Pancreas (tissue), 10 donors: ENCODE results near the gene TNRC6B. TPM values are rescaled to one million over a fixed set of nuclear protein-coding genes. Genes with fewer than 3 reads are reported as not detected.

Experiments used
- ATAC-seq, 4 donors: fragments of 200-7000 bp; cut with Tn5 transposase; one replicate each; pipeline versions ENCODE4 v1.8.0 to v1.9.1; 2020; ENCODE audit warnings: mild to moderate bottlenecking in 4 of 4, moderate library complexity in 4 of 4
- DNase-seq, 6 donors: peaks; one replicate each; pipeline ENCODE4 v3.0.0-alpha.2; 2020
- FAIRE-seq: peaks from 2 replicates; lab custom pipeline; 2012; peaks lifted over from hg19 to GRCh38; lab: Jason Lieb, UNC
- H3K27ac ChIP-seq, 4 donors: fragments of 200-600 bp; sonication (generic); 1 replicate in 3 of 4; 2 replicates in 1 of 4; pipeline versions ENCODE4 v1.5.0 to v1.8.0; 2020
- H3K27me3 ChIP-seq, 4 donors: fragments of 200-600 bp; one replicate each; pipeline ENCODE4 v1.8.0; 2021
- H3K36me3 ChIP-seq, 3 donors: fragments of 200-600 bp; sonication (generic) in 1 of 3; one replicate each; pipeline versions ENCODE4 v1.5.0 to v1.8.0; 2020 to 2021
- H3K4me1 ChIP-seq, 3 donors: fragments of 200-600 bp; one replicate each; pipeline ENCODE4 v1.8.0; 2021
- H3K4me3 ChIP-seq, 4 donors: fragments of 200-600 bp; sonication (generic) in 2 of 4; one replicate each; pipeline versions ENCODE4 v1.5.0 to v1.8.0; 2020 to 2021
- H3K9me3 ChIP-seq, 4 donors: fragments of 200-600 bp; one replicate each; pipeline ENCODE4 v1.8.0; 2021
- WGBS, 2 donors: extraction: QIAGEN DNeasy Blood & Tissue Kit; methylation state at CpG; one replicate each; pipeline ENCODE4 v1.1.7; 2013; 5-methylcytosine and 5-hydroxymethylcytosine counted together
- intact Hi-C, 3 donors: fragments of 100-400 bp; cut with DNase I; formaldehyde crosslinking; loops; one replicate each; pipeline versions ENCODE4 v1.11.1 to v1.14.2; 2022
- polyA plus RNA-seq, 2 donors: library from polyadenylated mRNA; stranded (reverse); fragments of 200-250 nt; gene quantifications; one replicate each; pipeline ENCODE4 v1.2.3, GENCODE V29; 2013
- total RNA-seq, 6 donors: library from RNA; stranded (reverse); fragmentation: NEBNext Ultra II Directional in 4 of 6; extraction: Animal tissue kit (Norgen Biotek cat#: 25700) in 4 of 6; gene quantifications; one replicate each; pipeline versions ENCODE4 v1.2.1 to v1.2.4, GENCODE V29; 2021 to 2023
- TF ChIP-seq, protein P1 (sequence below), 4 donors: fragments of 200-600 bp; sonication (generic) in 3 of 4; IDR thresholded peaks; one replicate each; pipeline versions ENCODE4 v1.5.0 to v1.8.0; 2021; ENCODE audit warnings: antibody characterized with exemption in 4 of 4
- donor health status: healthy with polysubstance abuse.
- donor health status: DM: no; HTN: no; CAD: no; lungs with moderate emphysema.
- donor health status: DM: no; HTN: no; CAD: no.
- donor health status: control.
- donor health status: control.
- donor health status: Bipolar disorder and iron deficiency.
- donor health status: DM: yes; HTN: yes; CAD: no.
- donor health status: DM: no; HTN: no; CAD: no.
- donor health status: DM: no; HTN: no; CAD: no.
- donor health status: DM: yes; HTN: yes; CAD: no.

The TNRC6B gene, protein sequence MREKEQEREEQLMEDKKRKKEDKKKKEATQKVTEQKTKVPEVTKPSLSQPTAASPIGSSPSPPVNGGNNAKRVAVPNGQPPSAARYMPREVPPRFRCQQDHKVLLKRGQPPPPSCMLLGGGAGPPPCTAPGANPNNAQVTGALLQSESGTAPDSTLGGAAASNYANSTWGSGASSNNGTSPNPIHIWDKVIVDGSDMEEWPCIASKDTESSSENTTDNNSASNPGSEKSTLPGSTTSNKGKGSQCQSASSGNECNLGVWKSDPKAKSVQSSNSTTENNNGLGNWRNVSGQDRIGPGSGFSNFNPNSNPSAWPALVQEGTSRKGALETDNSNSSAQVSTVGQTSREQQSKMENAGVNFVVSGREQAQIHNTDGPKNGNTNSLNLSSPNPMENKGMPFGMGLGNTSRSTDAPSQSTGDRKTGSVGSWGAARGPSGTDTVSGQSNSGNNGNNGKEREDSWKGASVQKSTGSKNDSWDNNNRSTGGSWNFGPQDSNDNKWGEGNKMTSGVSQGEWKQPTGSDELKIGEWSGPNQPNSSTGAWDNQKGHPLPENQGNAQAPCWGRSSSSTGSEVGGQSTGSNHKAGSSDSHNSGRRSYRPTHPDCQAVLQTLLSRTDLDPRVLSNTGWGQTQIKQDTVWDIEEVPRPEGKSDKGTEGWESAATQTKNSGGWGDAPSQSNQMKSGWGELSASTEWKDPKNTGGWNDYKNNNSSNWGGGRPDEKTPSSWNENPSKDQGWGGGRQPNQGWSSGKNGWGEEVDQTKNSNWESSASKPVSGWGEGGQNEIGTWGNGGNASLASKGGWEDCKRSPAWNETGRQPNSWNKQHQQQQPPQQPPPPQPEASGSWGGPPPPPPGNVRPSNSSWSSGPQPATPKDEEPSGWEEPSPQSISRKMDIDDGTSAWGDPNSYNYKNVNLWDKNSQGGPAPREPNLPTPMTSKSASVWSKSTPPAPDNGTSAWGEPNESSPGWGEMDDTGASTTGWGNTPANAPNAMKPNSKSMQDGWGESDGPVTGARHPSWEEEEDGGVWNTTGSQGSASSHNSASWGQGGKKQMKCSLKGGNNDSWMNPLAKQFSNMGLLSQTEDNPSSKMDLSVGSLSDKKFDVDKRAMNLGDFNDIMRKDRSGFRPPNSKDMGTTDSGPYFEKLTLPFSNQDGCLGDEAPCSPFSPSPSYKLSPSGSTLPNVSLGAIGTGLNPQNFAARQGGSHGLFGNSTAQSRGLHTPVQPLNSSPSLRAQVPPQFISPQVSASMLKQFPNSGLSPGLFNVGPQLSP (N-terminal part only)
- total RNA-seq (10 to 100 TPM; 18.0 to 31.3 (median 22.5) TPM), polyA plus RNA-seq (10 to 100 TPM in 1 of 2 donors, 1 to 10 TPM in 1; 2.2 to 15.5 TPM)

DNA sequence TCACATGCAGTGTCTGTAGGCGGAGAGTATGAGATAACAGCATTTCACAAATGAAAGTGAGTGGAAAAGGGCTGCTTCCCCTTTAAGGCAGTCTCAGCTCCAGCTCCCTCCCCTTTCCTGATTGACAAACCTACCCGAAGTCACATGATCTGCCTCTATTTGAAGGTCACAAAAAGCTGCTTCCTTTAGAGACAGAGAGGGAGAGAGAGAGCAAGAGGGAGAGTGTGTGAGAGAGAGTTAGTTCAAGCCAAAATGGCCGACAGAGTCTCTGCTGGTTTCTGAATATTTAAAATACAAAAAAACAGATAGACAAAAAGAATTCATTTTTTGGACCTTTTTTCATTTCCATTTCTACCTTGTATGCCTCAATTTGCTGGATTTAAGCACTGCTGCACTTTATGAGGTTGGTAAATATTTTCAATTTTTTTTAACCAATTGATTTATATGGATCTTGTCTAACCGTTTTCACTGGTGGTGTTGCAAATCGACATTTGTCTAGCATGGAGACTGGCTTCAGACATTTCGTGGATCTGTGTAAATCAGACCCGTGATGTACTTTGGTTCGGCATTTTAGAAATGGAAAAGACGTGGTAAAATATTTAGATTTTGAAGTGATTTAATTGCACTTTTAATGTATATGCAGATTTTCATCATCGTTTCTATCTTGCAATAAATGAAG lies at the start of gene TNRC6B:
Gene TNRC6B (plus strand): TSS at position 188 of the 679 bp plus-strand sequence. CDS start 211 bp downstream, at position 399.
- intact Hi-C loops = no loop called here
- Histone ChIP-seq H3K4me3 (peak within 1 kb of the TSS; percentile 35 to 68 (median 46)), H3K9me3 (no peaks in the 10 kb centered on the region), H3K36me3 (no peaks in the 10 kb centered on the region), H3K4me1 (peaks cover 22 to 44% (median 42%) of the 10 kb centered on the region in 3 donors), H3K27ac (peak within 1 kb of the TSS; percentile 39 to 86 (median 74)), H3K27me3 (no peaks in the 10 kb centered on the region)
- 0% methylated on average over 10 of the region's 10 CpGs for WGBS, 2 donors
- ATAC-seq (peak; percentile 91 to 97 (median 95)), FAIRE-seq (peak; percentile 97), DNase-seq (peak in 4 of 6 donors; percentile 42 to 87 (median 78))
- TF ChIP-seq, protein P1, sequence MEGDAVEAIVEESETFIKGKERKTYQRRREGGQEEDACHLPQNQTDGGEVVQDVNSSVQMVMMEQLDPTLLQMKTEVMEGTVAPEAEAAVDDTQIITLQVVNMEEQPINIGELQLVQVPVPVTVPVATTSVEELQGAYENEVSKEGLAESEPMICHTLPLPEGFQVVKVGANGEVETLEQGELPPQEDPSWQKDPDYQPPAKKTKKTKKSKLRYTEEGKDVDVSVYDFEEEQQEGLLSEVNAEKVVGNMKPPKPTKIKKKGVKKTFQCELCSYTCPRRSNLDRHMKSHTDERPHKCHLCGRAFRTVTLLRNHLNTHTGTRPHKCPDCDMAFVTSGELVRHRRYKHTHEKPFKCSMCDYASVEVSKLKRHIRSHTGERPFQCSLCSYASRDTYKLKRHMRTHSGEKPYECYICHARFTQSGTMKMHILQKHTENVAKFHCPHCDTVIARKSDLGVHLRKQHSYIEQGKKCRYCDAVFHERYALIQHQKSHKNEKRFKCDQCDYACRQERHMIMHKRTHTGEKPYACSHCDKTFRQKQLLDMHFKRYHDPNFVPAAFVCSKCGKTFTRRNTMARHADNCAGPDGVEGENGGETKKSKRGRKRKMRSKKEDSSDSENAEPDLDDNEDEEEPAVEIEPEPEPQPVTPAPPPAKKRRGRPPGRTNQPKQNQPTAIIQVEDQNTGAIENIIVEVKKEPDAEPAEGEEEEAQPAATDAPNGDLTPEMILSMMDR (IDR thresholded peaks at IDR 0.05) = no peak

DNA sequence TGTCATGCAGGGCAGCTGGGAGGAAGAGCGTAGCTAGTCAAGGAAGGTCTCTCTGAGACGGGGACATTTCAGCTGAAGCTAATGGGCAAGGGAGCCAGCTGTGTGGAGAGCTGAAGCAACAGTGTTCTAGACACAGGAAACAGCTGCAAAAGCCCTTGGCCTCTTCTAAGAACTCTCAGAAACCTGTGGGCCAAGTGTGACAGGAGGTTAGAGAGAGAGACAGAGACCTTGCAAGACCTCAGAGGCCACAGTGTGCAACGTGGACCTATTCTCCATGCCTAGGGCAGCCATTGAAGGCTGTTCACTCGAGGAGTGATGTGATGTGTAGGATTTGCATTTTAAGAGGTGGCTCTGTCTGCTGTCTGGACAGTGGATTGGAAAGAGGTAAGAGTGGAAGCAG lies 48.7 kb upstream of the TNRC6B start:
- FAIRE-seq (no peak), ATAC-seq (peak in 1 of 4 donors; percentile 9), DNase-seq (no peak)
- TF ChIP-seq, protein P1 (IDR thresholded peaks at IDR 0.05) = no peak
- Histone ChIP-seq H3K4me1 (no peaks in the 10 kb centered on the region), H3K9me3 (no peaks in the 10 kb centered on the region), H3K36me3 (no peaks in the 10 kb centered on the region), H3K27me3 (no peaks in the 10 kb centered on the region), H3K4me3 (no peak overlapping the region), H3K27ac (no peak overlapping the region)
- intact Hi-C loops = no loop called here
- WGBS, 2 donors = 80 to 83% methylated on average over 4 of the region's 4 CpGs

DNA sequence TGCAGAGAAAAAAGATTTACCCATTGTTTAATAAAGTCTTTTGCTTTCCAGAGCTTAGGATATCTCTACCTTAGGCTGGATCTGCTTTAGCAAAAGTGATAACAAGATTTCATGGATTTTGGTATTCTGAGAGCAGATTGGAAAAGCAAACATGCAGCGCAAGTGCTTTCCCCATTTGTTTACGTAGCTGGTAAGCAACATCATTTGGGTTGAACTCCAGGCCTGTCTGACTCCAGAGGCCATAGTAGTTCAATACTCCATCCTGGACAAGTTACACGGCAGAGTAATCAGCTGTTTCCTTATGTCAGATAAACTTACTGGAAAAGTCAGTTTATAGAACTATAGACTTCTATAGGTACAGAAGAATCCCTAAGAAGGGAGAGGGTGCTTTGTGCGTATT lies 40.6 kb upstream of the TNRC6B start:
- Histone ChIP-seq H3K4me1 (no peaks in the 10 kb centered on the region), H3K4me3 (no peak overlapping the region), H3K27me3 (no peaks in the 10 kb centered on the region), H3K27ac (no peak overlapping the region), H3K9me3 (no peaks in the 10 kb centered on the region), H3K36me3 (no peaks in the 10 kb centered on the region)
- DNase-seq = no peak
- WGBS, 2 donors = 65 to 67% methylated on average over 4 of the region's 4 CpGs
- FAIRE-seq = no peak
- TF ChIP-seq, protein P1 (IDR thresholded peaks at IDR 0.05) = no peak
- intact Hi-C loops = no loop called here
- no peak for ATAC-seq

DNA sequence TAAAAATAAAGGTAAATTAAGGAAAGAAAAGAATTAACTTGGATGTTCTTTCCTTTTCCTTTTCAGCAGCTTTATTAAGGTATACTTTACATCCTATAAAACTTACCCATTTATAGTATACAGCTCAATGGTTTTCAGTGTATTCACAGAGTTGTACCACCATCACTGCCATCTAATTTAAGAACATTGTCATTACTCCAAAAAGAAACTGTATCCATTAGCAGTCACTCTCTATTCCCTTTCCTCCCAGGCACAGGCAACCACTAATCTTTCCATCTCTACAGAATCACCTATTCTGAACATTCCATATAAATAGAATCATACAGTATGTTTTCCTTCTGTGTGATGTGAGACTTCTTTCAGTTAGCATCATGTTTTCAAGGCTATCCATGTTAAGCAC lies 38.9 kb upstream of the TNRC6B start:
- H3K27ac ChIP-seq = no peak overlapping the region
- no peaks in the 10 kb centered on the region for H3K4me1 ChIP-seq
- H3K9me3 ChIP-seq = no peaks in the 10 kb centered on the region
- TF ChIP-seq, protein P1 (IDR thresholded peaks at IDR 0.05) = no peak
- H3K4me3 ChIP-seq = no peak overlapping the region
- FAIRE-seq (no peak), ATAC-seq (no peak), DNase-seq (no peak)
- intact Hi-C loops = no loop called here
- no peaks in the 10 kb centered on the region for H3K27me3 ChIP-seq
- H3K36me3 ChIP-seq = no peaks in the 10 kb centered on the region
